Measurements from ENCODE around the gene MAP3K10.
"Not testable (repeated sequence)": the region's sequence is repeated elsewhere in the genome, so short reads cannot be mapped to it uniquely, and the experiment has no call there.

Gene MAP3K10

GRCh38 chr19:40190891-40191835 is at the start of gene MAP3K10:
Gene MAP3K10, plus strand, starts transcription at chr19:40191426. Its CDS starts 606 bp downstream, at chr19:40192032.
- in situ Hi-C loops (cut with MboI; ENCODE audit: low sequenced_read_pairs) = no loop called here

- in situ Hi-C loops (cut with MboI; ENCODE audit: low sequenced_read_pairs) = no loop called here
These were observed 49.7 kb upstream of the MAP3K10 start for GRCh38 chr19:40141551-40141950.

- in situ Hi-C loops (cut with MboI; ENCODE audit: low sequenced_read_pairs) = no loop called here
These were observed 47.6 kb upstream of the MAP3K10 start for GRCh38 chr19:40143612-40144011.

- in situ Hi-C loops (cut with MboI; ENCODE audit: low sequenced_read_pairs) = no loop called here
These were observed 47.1 kb upstream of the MAP3K10 start for GRCh38 chr19:40144151-40144550.

- in situ Hi-C loops (cut with MboI; ENCODE audit: low sequenced_read_pairs) = no loop called here
These were observed 46.1 kb upstream of the MAP3K10 start for GRCh38 chr19:40144947-40145748.

GRCh38 chr19:40145749-40146029 is 45.5 kb upstream of the MAP3K10 start:
- in situ Hi-C loops (cut with MboI; ENCODE audit: low sequenced_read_pairs) = not testable (repeated sequence)

- in situ Hi-C loops (cut with MboI; ENCODE audit: low sequenced_read_pairs) = no loop called here
These were observed 43.9 kb upstream of the MAP3K10 start for GRCh38 chr19:40147338-40147692.

GRCh38 chr19:40147693-40148347 is 43.4 kb upstream of the MAP3K10 start:
- in situ Hi-C loops (cut with MboI; ENCODE audit: low sequenced_read_pairs) = no loop called here

- in situ Hi-C loops (cut with MboI; ENCODE audit: low sequenced_read_pairs) = no loop called here
These were observed 41.7 kb upstream of the MAP3K10 start for GRCh38 chr19:40149501-40149900.

GRCh38 chr19:40150170-40150569 is 41.1 kb upstream of the MAP3K10 start:
- in situ Hi-C loops (cut with MboI; ENCODE audit: low sequenced_read_pairs) = no loop called here

GRCh38 chr19:40154121-40154680 is 37.0 kb upstream of the MAP3K10 start:
- in situ Hi-C loops (cut with MboI; ENCODE audit: low sequenced_read_pairs) = no loop called here

GRCh38 chr19:40155749-40156265 is 35.4 kb upstream of the MAP3K10 start:
- in situ Hi-C loops (cut with MboI; ENCODE audit: low sequenced_read_pairs) = no loop called here

GRCh38 chr19:40157059-40157458 is 34.2 kb upstream of the MAP3K10 start:
- in situ Hi-C loops (cut with MboI; ENCODE audit: low sequenced_read_pairs) = no loop called here

- in situ Hi-C loops (cut with MboI; ENCODE audit: low sequenced_read_pairs) = no loop called here
These were observed 31.5 kb upstream of the MAP3K10 start for GRCh38 chr19:40159744-40160143.

GRCh38 chr19:40162104-40162503 is 29.1 kb upstream of the MAP3K10 start:
- in situ Hi-C loops (cut with MboI; ENCODE audit: low sequenced_read_pairs) = no loop called here

GRCh38 chr19:40163541-40164129 is 27.6 kb upstream of the MAP3K10 start:
- in situ Hi-C loops (cut with MboI; ENCODE audit: low sequenced_read_pairs) = no loop called here

GRCh38 chr19:40165362-40165937 is 25.8 kb upstream of the MAP3K10 start:
- in situ Hi-C loops (cut with MboI; ENCODE audit: low sequenced_read_pairs) = no loop called here

GRCh38 chr19:40169482-40170302 is 21.5 kb upstream of the MAP3K10 start:
- in situ Hi-C loops (cut with MboI; ENCODE audit: low sequenced_read_pairs) = not testable (repeated sequence)

- in situ Hi-C loops (cut with MboI; ENCODE audit: low sequenced_read_pairs) = not testable (repeated sequence)
These were observed 20.8 kb upstream of the MAP3K10 start for GRCh38 chr19:40170303-40170989.

Measured in HL-60/S4 treated with retinoic acid at 250 ng/mL for 4 days and 3 days (cell line).